ENCODE data around the gene LYSMD3.

Gene LYSMD3

GRCh38 chr5:90557391-90557790 lies 28.0 kb upstream of the LYSMD3 start:
- in situ Hi-C loops (cut with MboI; ENCODE audit: low sequenced_read_pairs, unreplicated experiment), result no loop called here
- no peak for DNase-seq (ENCODE audit: low spot score)
- no peak for TF ChIP-seq CTCF (IDR thresholded peaks at IDR 0.05; ENCODE audit: borderline replicate concordance, control extremely low read depth, extremely low read depth, insufficient read depth, missing control alignments)

- no peak for DNase-seq (ENCODE audit: low spot score)
- in situ Hi-C loops (cut with MboI; ENCODE audit: low sequenced_read_pairs, unreplicated experiment), result no loop called here
- TF ChIP-seq CTCF (IDR thresholded peaks at IDR 0.05; ENCODE audit: borderline replicate concordance, control extremely low read depth, extremely low read depth, insufficient read depth, missing control alignments), result no peak
Measured at GRCh38 chr5:90555666-90556065, 26.3 kb upstream of the LYSMD3 start.

GRCh38 chr5:90554358-90555006 lies 25.1 kb upstream of the LYSMD3 start:
- no peak for DNase-seq (ENCODE audit: low spot score)
- TF ChIP-seq CTCF (IDR thresholded peaks at IDR 0.05; ENCODE audit: borderline replicate concordance, control extremely low read depth, extremely low read depth, insufficient read depth, missing control alignments), result no peak
- in situ Hi-C loops (cut with MboI; ENCODE audit: low sequenced_read_pairs, unreplicated experiment), result no loop called here

- in situ Hi-C loops (cut with MboI; ENCODE audit: low sequenced_read_pairs, unreplicated experiment), result no loop called here
- no peak for DNase-seq (ENCODE audit: low spot score)
- no peak for TF ChIP-seq CTCF (IDR thresholded peaks at IDR 0.05; ENCODE audit: borderline replicate concordance, control extremely low read depth, extremely low read depth, insufficient read depth, missing control alignments)
Measured at GRCh38 chr5:90553711-90554110, 24.3 kb upstream of the LYSMD3 start.

GRCh38 chr5:90551376-90551775 lies 22.0 kb upstream of the LYSMD3 start:
- TF ChIP-seq CTCF (IDR thresholded peaks at IDR 0.05; ENCODE audit: borderline replicate concordance, control extremely low read depth, extremely low read depth, insufficient read depth, missing control alignments), result no peak
- DNase-seq (ENCODE audit: low spot score), result no peak
- in situ Hi-C loops (cut with MboI; ENCODE audit: low sequenced_read_pairs, unreplicated experiment), result no loop called here

GRCh38 chr5:90550963-90551362 lies 21.6 kb upstream of the LYSMD3 start:
- no peak for TF ChIP-seq CTCF (IDR thresholded peaks at IDR 0.05; ENCODE audit: borderline replicate concordance, control extremely low read depth, extremely low read depth, insufficient read depth, missing control alignments)
- in situ Hi-C loops (cut with MboI; ENCODE audit: low sequenced_read_pairs, unreplicated experiment), result no loop called here
- no peak for DNase-seq (ENCODE audit: low spot score)
